ENCODE measurements around the gene ZNF775. TPM values are rescaled to one million over a fixed set of nuclear protein-coding genes. Genes with fewer than 3 reads are reported as not detected.

ZNF775 gene
- total RNA-seq, 4 donors from 2014 or later = 1.4 to 3.8 (median 2.4) TPM

- no peak for DNase-seq (ENCODE audit: low spot score in 2 of 2)
- TF ChIP-seq POLR2A (IDR thresholded peaks at IDR 0.05) = no peak
- TF ChIP-seq, protein P1, sequence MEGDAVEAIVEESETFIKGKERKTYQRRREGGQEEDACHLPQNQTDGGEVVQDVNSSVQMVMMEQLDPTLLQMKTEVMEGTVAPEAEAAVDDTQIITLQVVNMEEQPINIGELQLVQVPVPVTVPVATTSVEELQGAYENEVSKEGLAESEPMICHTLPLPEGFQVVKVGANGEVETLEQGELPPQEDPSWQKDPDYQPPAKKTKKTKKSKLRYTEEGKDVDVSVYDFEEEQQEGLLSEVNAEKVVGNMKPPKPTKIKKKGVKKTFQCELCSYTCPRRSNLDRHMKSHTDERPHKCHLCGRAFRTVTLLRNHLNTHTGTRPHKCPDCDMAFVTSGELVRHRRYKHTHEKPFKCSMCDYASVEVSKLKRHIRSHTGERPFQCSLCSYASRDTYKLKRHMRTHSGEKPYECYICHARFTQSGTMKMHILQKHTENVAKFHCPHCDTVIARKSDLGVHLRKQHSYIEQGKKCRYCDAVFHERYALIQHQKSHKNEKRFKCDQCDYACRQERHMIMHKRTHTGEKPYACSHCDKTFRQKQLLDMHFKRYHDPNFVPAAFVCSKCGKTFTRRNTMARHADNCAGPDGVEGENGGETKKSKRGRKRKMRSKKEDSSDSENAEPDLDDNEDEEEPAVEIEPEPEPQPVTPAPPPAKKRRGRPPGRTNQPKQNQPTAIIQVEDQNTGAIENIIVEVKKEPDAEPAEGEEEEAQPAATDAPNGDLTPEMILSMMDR (IDR thresholded peaks at IDR 0.05) = no peak
- intact Hi-C loops (cut with DNase I; ENCODE audit: low total_unique reads) = no loop called here
- H3K4me3 ChIP-seq (ENCODE audit: low read depth, poor library complexity, severe bottlenecking) = no peak overlapping the region
- 96 to 98% methylated on average over 17 to 18 of the region's 48 CpGs for WGBS, 2 donors
Observed at GRCh38 chr7:150396851-150397260, 17.7 kb downstream of the ZNF775 start.

- intact Hi-C loops (cut with DNase I; ENCODE audit: low total_unique reads) = no loop called here
- WGBS, 2 donors = 96% methylated on average over 76 to 91 of the region's 91 CpGs
- TF ChIP-seq POLR2A (IDR thresholded peaks at IDR 0.05) = no peak
- TF ChIP-seq, protein P1 (IDR thresholded peaks at IDR 0.05) = no peak
- no peak overlapping the region for H3K4me3 ChIP-seq (ENCODE audit: low read depth, poor library complexity, severe bottlenecking)
- no peak for DNase-seq (ENCODE audit: low spot score in 2 of 2)
Observed at GRCh38 chr7:150397346-150398107, 18.4 kb downstream of the ZNF775 start.

DNA sequence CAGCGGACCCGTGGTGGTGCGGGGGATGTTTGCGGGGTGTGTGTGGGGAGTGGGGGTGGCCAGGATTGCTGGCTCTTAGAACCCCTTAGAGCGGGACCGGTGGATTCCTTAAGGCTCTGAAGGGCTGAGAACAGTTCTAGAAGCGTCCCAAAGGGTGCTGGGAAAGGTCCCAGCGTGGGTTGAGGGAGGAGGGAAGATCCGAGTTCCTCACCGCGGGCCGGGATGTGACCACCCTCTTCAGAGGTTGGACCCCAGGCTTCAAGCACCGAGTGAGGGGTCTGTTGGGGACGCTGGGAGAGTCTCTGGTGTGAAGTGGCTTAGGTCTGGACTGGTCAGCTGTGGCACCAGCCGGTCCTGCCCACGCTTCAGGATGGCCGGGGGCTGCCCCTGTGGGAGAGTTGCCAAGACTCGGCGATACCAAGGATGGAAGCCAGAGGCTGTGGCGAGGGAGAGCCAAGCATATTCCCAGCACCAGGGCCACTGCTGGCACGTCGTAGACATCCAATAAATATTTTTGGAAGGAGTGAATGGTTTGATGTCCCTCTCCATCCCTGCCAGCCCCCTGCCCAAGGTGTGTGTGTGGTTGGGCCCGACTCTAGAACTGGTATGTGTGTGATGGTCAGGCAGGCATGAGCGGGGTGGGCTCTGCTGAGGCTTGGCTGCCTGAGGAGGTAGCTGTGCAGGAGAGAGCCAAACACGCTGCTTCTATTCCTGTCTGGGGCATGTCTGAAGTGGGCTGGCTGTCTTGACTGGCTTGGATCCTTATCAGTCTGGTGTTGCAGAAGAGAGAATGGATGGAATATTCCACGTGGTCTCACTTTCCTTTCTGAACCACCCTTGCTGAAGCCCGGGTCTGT lies 19.2 kb downstream of the ZNF775 start:
- DNase-seq (ENCODE audit: low spot score in 2 of 2) = no peak
- no peak for TF ChIP-seq POLR2A (IDR thresholded peaks at IDR 0.05)
- TF ChIP-seq, protein P1 (IDR thresholded peaks at IDR 0.05) = no peak
- 80 to 82% methylated on average over 26 to 27 of the region's 27 CpGs for WGBS, 2 donors
- no peak overlapping the region for H3K4me3 ChIP-seq (ENCODE audit: low read depth, poor library complexity, severe bottlenecking)
- intact Hi-C loops (cut with DNase I; ENCODE audit: low total_unique reads) = no loop called here

DNA sequence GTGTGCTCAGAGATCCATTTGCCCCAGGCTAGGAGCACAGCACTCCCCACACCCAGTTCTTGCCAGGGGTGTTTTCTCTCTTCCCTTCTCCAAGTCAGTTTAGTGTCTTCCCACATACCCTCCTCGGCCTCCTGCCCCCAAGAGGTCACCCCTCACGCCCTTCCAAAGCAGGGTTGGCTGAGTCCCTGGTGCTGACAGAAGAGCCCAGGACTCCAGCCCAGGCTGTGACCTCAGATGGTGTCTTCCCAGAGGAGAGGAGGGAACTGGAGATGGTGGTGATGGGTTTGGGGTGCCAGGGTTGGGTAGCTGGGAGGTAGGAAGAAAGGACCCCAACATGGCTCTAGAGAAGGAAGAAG lies 19.8 kb downstream of the ZNF775 start:
- intact Hi-C loops (cut with DNase I; ENCODE audit: low total_unique reads) = no loop called here
- TF ChIP-seq POLR2A (IDR thresholded peaks at IDR 0.05) = no peak
- TF ChIP-seq, protein P1 (IDR thresholded peaks at IDR 0.05) = no peak
- no peak overlapping the region for H3K4me3 ChIP-seq (ENCODE audit: low read depth, poor library complexity, severe bottlenecking)
- 42 to 65% methylated on average over 2 of the region's 2 CpGs for WGBS, 2 donors
- DNase-seq (ENCODE audit: low spot score in 2 of 2) = no peak

- intact Hi-C loops (cut with DNase I; ENCODE audit: low total_unique reads) = no loop called here
- no peak for DNase-seq (ENCODE audit: low spot score in 2 of 2)
- WGBS, 2 donors = 78 to 86% methylated on average over 15 of the region's 15 CpGs
- no peak for TF ChIP-seq POLR2A (IDR thresholded peaks at IDR 0.05)
- TF ChIP-seq, protein P1 (IDR thresholded peaks at IDR 0.05) = no peak
- H3K4me3 ChIP-seq (ENCODE audit: low read depth, poor library complexity, severe bottlenecking) = no peak overlapping the region
Observed at GRCh38 chr7:150399421-150400007, 20.4 kb downstream of the ZNF775 start.

Data from lower leg skin (tissue), 4 donors.